Hypothalamus (tissue), 51 donors: Measurements from ENCODE around the gene OGT.
A peak's percentile ranks its signal among the peaks of the same experiment; 100 is the strongest.
"Not testable (repeated sequence)": the region's sequence is repeated elsewhere in the genome, so short reads cannot be mapped to it uniquely, and the experiment has no call there.

Experiments used
- DNase-seq, 51 donors: peaks; one replicate each; lab custom pipeline; 2025; lab: John Stamatoyannopoulos, UW

OGT gene

DNA sequence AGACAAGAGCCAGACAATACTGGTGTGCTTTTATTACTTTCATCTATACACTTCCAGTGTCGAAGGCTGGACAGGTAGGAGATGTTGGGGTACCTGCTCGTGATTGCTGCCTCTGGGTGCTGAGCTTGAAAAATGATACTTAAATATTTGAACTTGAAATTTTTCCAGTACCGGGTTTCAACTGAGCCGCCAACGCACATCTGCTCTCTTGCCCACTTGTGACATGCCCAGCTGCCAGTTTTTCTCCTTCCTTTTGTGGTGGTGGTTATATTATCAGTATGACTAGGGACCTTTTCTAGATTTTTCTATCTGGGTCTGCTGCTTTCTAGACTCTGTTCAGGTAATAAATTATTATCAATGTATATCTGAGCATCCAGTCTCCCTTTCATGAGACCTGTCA lies 3.4 kb downstream of the OGT start:
- peak in 3 of 51 donors; percentile 1 to 45 (median 3) for DNase-seq

DNA sequence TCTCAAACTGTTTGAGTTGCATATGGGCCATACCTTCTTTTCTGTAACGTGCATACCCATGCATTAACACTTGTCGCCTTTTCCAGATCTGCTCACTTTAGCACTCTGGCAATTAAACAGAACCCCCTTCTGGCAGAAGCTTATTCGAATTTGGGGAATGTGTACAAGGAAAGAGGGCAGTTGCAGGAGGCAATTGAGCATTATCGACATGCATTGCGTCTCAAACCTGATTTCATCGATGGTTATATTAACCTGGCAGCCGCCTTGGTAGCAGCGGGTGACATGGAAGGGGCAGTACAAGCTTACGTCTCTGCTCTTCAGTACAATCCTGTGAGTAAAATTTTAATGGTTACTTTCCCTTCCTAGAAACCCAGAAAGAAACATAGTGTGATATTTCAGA lies 4.8 kb downstream of the OGT start:
- DNase-seq = no peak

DNA sequence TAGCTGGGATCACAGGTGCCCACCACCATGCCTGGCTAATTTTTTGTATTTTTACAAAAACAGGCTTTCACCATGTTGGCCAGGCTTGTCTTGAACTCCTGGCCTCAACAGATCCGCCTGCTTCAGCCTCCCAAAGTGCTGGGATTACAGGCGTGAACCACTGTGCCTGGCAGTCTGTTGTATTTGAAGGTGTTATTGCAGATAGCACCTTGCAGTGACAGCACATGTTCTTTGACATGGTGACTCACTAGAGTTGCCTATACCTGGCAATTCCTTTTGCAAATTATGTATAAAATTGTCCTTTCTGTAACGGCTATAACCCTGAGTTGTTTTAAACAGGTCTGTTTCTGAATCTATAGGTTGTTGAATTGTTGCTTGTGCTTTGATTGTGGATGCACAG lies 7.9 kb downstream of the OGT start:
- DNase-seq = no peak

DNA sequence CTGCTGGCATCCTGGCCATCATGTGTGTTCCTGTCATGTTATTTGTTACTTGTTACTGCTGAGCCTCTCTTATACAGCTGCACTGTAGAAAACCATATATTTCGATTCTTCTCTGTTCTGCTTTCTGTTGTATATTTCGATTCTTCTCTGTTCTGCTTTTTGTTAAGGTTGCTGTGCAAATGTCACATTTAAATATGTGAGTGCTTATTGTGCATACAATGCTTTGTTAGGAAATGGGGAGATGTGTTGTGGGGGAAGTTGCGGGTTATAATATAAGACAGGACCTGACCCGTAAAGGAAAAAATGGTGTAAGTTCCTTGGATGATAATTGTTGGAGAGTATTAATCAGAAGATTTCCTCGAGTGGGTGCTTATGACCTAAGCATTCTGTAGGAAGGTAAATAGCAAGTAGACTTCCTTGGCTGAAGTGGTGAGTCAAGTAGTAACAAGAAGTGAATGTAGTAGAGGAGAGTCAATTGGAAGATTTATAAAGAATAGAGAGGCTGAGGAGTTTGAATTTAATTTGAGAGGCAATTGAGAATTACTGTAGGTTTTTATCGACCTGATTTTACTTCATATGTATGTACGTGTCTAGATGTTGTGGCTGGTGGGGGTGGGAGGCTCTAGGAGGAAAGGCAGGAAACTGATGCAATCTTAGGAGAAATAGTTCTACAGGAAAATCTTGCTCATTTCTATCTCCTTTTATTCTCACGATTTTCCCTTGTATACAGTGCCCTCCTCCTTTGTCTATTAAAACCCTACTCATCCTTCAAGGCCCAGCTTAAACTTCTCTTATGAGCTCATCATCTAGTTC lies 8.5 kb downstream of the OGT start:
- DNase-seq = no peak

DNA sequence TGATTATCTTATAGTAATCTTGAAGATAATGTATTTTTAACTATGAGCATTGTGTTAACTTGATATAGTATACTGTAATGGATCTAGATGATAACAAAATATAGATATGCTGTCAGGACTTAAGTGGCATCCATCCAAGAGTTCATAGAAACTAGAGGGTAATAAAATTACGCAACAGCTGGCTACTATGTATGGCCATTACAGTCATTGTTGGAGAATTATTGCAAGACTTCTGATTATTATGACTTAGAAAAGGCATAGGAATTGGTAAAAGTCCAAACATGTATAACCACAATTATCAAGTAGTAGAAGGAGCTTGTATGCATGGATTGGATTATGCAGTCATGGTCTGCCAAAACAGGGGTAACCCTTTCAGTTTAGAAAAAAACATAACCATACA lies 9.5 kb downstream of the OGT start:
- no peak for DNase-seq

DNA sequence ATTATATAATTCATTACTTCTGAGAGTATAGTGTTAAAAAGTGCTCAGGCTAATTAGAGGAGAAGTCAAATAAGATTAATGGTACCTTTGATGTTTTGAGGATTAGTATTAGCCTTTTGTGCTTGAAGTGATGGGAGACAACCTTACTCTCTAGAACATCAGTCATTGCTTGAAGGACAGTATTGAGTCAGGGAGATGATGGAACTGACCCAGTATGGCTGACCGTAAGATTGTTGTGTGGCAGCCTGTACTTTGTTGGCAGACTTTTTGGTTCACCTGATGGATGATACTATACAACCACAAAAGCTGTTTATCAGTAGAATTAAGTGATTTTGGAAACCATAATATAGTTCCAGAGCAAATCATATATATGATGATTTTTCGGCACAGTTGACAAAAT lies 9.9 kb downstream of the OGT start:
- no peak for DNase-seq

DNA sequence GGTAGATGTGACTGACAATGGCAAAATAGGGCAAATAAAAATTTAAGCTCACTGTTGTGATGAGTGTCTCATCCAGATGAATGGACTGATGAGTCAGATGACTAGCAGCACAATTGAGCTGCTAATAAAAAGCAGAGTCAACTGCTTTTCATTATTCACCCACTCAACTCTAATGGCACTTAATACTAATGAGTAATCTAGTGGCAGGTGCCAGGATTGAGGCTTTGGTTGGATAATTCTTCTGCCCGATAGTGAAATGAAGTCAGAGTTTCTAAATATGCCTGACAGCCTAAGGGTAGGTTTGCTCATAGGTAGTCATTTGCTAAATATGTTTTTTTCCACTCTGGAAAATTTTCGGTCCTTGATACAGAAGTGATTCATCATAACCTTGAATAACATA lies 10.4 kb downstream of the OGT start:
- DNase-seq = peak in 1 of 51 donors; percentile 0

DNA sequence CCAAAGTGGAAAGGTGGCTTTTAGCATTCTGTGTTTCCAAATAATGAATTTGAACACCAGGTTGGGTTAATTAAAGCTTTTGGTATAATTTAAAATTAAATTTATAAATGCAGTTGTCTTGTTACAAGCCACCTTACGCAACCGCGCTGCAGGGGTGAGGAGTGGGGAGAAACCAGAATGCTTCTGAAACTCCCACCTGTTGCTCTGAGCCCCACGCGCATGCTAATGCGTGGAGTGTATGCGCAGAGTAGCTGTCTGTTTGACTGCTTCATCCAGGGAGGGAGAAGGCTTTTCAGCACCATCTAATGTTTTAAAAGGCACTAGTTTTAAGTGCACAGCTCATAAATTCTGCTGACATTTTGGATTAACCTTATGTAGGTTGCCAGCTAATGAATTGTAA lies 12.5 kb downstream of the OGT start:
- DNase-seq = peak in 1 of 51 donors; percentile 7

DNA sequence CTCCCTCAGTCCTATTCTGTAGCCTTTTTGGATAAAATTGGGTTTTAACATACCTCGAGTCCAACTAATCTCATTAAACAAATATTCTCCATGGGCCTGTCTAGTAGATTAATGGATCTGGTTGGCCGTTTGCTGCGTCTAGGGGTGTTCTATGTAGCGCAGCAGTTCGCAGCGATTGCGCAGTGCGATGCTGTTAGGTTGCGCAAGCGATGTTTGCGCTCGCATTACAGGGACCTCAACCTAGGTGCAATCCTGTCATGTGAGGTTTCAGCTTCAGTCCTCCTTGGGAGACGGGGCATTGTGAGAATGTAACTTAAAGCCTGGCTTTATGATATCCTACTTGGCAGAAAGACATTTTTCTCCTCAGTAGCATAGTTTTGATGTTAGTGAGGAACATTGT lies 14.0 kb downstream of the OGT start:
- no peak for DNase-seq

DNA sequence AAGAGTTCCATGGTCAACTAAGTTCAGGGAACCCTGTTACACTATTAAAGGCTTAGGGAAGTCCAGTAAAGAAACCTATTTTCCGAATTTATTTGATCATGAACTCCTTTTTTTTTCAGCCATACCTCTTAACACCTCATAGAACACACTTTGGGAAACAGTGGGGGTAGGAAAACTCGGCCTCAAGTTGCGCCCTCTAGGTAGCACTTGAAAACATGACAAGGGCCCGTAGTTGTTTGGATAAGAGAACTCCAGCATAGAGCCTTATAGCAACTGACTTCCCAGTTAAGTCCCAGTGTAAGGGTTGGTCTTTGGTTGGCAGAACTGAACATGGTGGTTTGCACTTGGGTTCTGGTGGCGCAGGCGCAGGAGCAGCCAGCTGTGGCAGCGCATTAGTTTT lies 14.4 kb downstream of the OGT start:
- no peak for DNase-seq

DNA sequence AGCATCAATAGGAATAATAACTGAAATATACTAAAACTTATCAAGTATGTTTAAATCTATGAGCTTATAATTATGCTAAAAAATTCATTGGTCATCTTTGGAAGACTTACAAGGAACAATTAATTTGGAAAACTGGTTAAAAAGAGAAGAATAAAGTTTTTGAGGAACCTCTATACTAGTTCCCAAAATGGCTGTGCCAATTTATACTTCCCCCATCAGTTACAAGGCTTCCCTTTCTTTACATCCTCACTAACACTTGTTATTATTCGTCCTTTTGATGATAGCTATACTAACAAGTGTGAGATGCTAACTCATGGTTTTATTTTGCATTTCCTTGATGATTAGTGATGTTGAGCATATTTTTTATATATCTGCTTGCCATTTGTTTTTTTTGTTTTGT lies 17.1 kb downstream of the OGT start:
- DNase-seq = no peak

DNA sequence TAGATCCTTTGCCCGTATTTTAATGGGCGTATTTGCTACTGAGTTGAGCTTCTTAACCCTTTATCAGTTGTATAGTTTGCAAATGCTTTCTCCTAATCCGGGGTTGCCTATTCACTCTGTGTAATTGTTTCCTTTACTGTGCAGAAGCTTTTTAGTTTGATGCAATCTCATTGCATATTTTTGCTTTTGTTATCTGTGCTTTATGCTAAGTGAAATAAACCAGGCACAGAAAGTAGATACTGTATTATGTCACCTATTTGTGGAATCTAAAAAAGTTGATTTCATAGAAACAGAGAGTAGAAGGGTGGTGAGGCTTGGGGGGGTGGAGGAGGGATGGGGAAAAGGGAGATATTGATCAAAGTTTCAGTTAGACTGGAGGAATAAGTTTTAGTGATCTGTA lies 17.7 kb downstream of the OGT start:
- DNase-seq = no peak

DNA sequence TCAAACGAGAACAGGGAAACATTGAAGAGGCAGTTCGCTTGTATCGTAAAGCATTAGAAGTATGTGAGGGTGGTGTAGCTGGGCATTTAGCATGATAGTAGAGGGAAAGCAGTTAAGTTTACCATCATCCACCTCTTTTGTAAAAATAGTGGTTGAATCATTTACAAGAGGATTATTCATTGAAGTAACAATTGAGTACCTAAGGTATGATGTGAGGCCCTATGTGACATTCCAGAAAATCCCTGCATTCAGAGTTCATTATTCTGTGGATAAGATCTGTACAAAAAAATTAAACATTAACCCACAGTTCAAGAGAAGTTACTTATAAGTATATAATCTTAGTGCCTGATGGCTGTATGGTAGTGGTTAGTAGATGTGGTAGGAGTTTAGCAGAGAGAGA lies 23.1 kb downstream of the OGT start:
- no peak for DNase-seq

DNA sequence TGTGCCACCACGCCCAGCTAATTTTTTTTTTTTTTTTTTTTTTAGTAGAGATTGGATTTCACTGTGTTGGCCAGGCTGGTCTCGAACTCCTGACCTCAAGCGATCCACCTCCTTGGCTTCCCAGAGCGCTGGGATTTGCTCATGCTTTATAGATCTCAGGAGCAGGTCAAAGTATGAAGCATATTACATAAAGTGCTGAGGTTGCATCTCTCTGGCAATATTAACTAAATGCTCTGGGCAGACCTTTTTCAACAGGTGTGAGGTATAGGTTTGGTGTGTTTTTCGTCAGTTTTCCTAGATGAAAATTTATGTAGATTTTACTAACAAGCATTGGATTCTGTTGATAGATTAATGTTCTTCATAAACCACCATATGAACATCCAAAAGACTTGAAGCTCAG lies 26.0 kb downstream of the OGT start:
- DNase-seq = no peak

DNA sequence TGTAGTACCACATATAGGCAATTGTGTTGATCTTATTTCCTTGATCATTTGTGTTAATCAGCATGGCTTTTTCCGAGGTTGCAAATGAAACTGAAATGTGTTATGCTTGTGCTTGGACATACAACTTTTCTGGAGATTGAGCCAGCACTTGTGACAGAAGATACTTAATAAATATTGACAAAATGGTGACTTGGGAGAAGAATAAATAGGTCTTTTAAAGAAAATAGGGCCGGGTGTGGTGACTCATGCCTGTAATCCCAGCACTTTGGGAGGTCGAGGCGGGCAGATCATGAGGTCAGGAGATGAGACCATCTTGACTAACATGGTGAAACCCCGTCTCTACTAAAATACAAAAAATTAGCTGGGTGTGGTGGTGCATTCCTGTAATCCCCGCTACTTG lies 26.9 kb downstream of the OGT start:
- not testable (repeated sequence) for DNase-seq

DNA sequence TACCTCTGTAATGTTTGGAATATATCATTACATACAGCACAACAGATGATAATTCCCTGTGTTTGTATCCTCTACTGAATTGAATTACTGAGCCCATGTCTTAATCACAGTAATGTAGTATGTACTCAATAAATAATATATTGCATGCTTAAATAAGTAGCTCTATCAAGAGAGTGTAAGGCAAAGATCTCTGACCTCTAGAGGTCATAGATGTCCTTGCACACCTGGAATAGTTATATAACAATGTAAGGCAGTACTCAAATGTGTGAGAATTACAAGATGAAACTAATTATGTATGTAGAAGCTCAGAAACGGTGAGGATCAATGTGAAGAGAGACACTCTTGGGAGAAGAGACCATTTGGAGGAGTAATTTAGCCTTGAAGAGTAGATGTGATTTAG lies 31.0 kb downstream of the OGT start:
- no peak for DNase-seq

DNA sequence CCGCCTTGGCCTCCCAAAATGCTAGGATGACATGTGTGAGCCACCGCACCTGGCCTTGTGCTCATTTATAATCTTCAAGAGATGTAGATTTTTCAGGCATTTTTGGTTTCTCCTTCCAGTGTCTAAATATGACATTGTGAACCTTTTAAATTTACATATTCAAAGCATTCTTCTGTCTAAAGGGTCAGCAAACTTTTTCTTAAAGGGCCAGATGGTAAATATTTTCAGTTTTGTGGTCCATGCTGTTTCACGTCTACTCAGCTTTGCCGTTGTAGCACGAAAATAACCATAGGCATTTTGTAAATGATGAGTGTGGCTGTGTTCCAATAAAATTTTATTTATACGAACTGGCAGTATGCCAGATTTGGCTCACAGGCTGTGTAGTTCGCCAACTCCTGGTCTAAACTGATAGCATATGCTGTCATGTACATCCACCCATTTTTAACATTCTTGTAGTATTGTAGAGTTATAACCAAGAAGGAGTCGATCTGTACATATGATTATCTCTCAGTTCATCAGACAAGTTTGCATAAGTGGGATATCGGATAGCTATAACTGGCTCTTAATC lies 32.7 kb downstream of the OGT start:
- no peak for DNase-seq

DNA sequence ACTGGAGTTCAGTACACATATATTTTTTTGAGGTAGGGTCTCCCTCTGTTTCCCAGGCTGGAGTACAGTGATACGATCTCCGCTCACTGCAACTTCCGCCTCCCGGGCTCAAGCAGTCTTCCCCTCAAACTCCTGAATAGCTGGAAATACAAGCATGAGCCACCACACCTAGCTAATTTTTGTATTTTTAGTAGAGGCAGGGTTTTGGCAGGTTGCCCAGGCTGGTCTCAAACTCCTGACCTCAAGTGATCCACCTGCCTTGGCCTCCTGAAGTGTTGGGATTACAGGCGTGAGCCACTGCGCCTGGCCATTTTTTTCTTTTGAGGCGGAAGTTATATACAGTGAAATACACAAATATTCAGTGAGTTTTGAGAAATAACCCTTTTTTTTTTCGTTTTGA lies 38.5 kb downstream of the OGT start:
- not testable (repeated sequence) for DNase-seq

DNA sequence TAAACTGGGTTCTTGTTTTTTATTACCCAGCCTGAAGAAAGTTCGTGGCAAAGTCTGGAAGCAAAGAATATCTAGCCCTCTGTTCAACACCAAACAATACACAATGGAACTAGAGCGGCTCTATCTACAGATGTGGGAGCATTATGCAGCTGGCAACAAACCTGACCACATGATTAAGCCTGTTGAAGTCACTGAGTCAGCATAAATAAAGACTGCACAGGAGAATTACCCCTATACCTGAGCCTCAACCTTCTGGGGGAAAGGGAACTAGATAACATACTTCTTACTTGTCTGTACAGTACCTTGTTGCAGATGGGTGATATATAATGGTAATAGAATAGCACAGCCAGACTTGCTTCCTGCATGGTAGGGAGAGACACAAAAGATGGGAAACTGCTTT lies 40.7 kb downstream of the OGT start:
- no peak for DNase-seq

DNA sequence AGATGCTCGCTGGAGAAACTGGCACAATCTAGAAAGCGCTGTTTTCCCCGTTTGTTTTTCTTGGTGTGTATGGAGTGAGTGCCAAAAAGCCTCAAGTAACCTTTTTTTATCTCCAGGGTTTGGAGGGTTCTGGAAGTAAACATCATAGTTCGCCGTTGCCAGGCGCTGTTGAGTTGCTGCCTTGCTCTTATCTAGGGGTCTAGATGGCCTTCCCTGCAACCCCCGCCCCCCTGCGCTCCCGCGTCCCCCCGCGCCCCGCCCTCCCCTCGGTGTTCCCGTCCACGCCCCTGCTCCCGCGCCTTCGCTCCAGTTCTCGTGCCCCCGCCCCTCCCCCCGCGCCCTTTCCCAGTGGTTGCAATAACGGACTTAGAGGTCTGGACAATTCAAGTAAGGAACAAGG lies 44.8 kb downstream of the OGT start:
- no peak for DNase-seq

DNA sequence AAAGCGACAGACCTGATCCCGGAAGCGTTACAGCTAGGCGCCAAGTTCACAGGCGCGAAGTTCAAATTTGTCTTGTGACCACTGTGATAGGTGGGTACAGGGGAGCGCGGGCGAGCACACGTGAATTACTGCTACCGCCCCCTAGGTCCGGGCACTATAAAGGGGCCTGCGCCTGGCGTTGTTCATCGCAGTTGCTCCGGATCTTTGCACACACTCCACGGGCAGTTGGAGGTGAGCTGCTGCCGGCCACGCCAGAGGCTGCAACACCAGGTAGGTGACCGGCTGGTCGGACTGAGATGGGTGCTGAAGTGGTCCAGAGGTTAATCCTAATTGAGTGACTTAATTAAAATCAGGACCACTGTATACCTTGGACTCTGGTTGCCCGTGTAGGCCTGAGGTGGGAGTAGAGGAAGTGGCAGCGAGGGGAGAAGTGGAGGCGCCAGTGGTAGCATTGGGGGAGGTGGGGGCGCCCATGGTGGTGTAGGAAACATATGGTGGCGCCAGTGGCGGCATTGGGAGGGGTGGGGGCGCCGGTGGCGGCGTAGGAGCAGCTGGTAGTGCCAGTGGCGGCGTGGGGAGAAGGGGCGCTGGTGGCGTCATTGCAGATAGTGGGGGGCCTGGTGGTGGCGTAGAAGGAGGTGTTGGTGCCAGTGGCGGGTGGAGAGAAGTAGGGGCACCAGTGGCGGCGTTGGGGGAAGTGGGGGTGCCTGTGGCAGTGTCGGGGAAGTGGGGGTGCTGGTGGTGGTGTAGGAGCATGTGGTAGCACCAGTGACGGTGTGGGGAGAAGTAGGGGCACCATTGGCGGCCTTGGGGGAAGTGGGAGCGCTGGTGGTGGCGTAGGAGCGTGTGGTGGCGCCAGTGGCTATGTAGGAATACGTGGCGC lies 45.6 kb downstream of the OGT start, which contains the start of gene GCNA:
Gene GCNA, plus strand, starts transcription at position 185 of the 883 bp plus-strand sequence. CDS start 2,385 bp downstream, outside the sequence.
- no peak for DNase-seq
